ENCODE data around the gene ADAM15.

GRCh38 chr1:155091071-155092051 is 40.2 kb downstream of the ADAM15 start:
- peak; percentile 86 for TF ChIP-seq CTCF (IDR thresholded peaks at IDR 0.05; ENCODE audit: poor library complexity, severe bottlenecking)
- TF ChIP-seq TAF1 (IDR thresholded peaks at IDR 0.05; ENCODE audit: low read depth): no peak
- TF ChIP-seq, protein P1, sequence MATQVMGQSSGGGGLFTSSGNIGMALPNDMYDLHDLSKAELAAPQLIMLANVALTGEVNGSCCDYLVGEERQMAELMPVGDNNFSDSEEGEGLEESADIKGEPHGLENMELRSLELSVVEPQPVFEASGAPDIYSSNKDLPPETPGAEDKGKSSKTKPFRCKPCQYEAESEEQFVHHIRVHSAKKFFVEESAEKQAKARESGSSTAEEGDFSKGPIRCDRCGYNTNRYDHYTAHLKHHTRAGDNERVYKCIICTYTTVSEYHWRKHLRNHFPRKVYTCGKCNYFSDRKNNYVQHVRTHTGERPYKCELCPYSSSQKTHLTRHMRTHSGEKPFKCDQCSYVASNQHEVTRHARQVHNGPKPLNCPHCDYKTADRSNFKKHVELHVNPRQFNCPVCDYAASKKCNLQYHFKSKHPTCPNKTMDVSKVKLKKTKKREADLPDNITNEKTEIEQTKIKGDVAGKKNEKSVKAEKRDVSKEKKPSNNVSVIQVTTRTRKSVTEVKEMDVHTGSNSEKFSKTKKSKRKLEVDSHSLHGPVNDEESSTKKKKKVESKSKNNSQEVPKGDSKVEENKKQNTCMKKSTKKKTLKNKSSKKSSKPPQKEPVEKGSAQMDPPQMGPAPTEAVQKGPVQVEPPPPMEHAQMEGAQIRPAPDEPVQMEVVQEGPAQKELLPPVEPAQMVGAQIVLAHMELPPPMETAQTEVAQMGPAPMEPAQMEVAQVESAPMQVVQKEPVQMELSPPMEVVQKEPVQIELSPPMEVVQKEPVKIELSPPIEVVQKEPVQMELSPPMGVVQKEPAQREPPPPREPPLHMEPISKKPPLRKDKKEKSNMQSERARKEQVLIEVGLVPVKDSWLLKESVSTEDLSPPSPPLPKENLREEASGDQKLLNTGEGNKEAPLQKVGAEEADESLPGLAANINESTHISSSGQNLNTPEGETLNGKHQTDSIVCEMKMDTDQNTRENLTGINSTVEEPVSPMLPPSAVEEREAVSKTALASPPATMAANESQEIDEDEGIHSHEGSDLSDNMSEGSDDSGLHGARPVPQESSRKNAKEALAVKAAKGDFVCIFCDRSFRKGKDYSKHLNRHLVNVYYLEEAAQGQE (IDR thresholded peaks at IDR 0.05; ENCODE audit: borderline replicate concordance): no peak
- no peak for TF ChIP-seq EZH2 (IDR thresholded peaks at IDR 0.05; ENCODE audit: borderline replicate concordance, insufficient read depth, low read length, poor library complexity, severe bottlenecking)
- peak; percentile 87 for TF ChIP-seq SMC3 (conservative IDR thresholded peaks at IDR 0.05; ENCODE audit: poor library complexity)
- peak; percentile 76 for TF ChIP-seq RAD21 (conservative IDR thresholded peaks at IDR 0.05)
- TF ChIP-seq EP300 (conservative IDR thresholded peaks at IDR 0.05; ENCODE audit: poor library complexity, severe bottlenecking): no peak
- no peak for TF ChIP-seq POLR2AphosphoS5 (IDR thresholded peaks at IDR 0.05)
- TF ChIP-seq MXI1 (conservative IDR thresholded peaks at IDR 0.05; ENCODE audit: poor library complexity, severe bottlenecking): peak; percentile 49

Data from neural cell (in vitro differentiated cells).